IPS DF 4.7 (cell line): Measurements from ENCODE around the gene ENG.
"Not testable (repeated sequence)": the region's sequence is repeated elsewhere in the genome, so short reads cannot be mapped to it uniquely, and the experiment has no call there.

ENCODE experiments used
- DNase-seq: peaks from one replicate; pipeline ENCODE4 v3.0.0-alpha.2; 2013; ENCODE audit warnings: low spot score; ENCODE audit errors: extremely low read depth

Gene ENG

GRCh38 chr9:127846443-127847177 lies 7.8 kb downstream of the ENG start:
- DNase-seq: no peak

DNA sequence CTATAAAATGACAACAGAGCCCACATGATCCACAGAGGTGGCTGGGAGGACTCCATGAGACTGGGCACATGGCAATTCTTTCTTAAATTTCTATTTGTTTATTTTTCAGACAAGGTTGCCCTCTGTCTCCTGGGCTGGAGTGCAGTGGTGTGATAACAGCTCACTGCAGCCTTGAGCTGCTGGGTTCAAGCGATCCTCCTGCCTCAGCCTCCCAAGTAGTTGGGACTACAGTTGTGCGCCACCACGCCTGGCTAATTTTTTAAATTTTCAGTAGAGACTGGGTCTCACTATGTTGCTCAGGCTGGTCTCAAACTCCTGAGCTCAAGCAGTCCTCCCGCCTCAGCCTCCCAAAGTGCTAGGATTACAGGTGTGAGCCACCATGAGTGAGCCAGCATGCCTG lies 8.8 kb downstream of the ENG start:
- DNase-seq: not testable (repeated sequence)

- DNase-seq: peak; percentile 38
Observed at GRCh38 chr9:127844821-127845359, 9.6 kb downstream of the ENG start.

DNA sequence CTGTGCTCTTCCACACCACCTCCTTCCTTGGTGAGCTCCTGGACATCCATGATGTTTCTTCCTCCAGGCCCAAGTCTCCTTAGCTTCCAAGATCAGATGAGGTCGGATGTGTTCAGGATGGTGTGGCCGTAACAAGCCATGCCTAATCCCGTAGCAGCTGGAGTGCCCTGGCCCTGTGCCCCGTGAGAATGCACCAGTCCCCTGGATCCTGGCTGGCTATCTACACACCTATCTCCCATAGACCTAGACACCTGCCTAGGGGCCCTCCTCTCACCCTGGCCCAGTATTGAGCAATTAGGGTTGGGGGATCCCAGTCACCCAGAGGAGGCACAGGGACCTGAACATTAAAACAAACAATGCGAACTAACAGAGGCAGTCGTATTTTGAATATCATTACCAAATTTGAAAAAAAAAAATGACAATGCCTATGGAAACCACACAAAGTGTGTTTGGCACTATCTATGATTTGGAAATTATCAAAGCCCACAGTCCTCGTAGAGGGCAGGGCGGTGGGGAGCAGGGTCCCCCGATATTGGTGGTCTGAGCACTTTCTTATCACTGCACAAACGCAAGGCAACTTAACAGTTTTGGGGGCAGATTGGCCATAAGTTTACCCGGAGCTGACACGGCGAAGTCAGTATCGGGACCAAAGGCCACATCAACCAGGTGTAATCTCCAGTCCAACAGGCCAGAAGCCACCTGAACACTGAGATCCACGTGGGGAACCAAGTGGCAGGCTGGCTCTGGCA lies 13.2 kb downstream of the ENG start:
- DNase-seq: no peak

DNA sequence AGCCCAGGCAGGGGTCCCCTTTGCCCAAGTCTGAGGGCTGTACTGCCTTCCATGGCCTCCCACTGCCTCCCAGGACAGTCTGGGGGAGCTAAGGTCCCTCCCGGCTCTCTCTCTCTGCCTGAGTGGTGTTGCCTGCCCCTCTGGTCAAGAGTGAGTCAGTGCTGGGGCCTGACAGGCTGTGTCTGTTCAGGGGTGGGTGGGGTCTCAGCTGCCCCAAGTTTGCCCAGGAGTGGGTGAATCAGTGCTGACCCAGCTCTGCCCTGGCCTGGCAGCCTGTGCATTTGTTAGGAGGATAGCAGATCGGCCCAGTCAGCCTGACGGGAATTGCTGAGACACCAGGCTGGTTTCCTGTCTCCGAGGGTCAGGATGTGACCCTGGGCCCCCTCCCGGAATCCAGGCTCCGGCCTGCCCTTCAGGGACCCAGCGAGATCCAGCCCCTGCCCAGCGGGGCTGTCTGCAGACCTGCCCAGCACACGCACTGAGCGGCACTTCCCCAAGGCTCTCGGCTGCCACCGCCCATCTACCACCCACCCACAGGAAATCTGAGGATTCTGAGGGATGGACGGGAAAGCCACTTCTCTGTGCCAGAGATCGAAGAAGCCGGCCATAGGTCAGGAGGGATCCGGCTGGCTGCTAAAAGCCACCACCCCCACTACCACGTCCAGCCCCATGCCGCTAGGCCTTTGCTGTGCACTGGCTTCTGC lies 15.9 kb downstream of the ENG start:
- no peak for DNase-seq

DNA sequence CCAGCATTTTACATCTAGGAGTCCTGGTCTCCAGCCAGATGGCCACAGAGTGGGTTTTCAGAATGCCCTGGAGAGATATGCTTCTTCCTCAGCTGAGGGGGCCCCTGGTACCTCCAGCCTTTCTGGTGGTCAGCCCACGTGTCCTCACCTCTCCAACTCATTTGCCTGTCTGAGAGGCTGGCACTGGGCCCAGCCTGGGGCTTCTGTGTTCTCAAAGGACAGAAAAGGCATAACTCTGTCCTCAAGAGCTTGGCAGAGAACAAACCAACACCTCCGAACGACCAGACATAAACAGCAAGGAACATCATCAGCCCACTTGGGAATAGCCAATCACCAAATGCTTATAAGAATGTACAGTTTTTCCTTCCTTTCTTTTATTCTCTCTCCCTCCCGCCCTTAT lies 17.1 kb downstream of the ENG start:
- DNase-seq: no peak

GRCh38 chr9:127836561-127836960 lies 17.9 kb downstream of the ENG start:
- DNase-seq: not testable (repeated sequence)

GRCh38 chr9:127835991-127836516 lies 18.4 kb downstream of the ENG start:
- no peak for DNase-seq

DNA sequence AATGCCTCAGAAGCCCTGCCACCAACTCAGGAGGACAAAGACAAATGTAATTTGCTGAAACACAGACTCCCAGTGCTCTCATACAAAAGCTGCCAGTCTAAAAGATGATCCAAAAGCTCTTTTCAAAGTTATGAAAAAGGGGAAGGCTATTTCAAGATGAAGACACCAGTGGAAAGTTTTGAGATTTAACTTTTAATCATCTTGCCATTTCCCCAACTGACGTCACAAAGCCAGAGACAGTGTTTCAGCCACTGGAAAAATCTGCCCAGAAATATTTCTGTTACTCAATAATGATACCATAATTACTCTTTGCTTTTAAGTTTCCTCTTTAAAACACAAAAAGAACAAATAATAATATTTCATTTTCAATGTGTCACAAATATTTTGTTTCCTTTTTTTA lies 20.9 kb downstream of the ENG start:
- no peak for DNase-seq

- no peak for DNase-seq
Observed at GRCh38 chr9:127832248-127832647, 22.2 kb downstream of the ENG start.

- no peak for DNase-seq
Observed at GRCh38 chr9:127829205-127829906, 25.1 kb downstream of the ENG start.

DNA sequence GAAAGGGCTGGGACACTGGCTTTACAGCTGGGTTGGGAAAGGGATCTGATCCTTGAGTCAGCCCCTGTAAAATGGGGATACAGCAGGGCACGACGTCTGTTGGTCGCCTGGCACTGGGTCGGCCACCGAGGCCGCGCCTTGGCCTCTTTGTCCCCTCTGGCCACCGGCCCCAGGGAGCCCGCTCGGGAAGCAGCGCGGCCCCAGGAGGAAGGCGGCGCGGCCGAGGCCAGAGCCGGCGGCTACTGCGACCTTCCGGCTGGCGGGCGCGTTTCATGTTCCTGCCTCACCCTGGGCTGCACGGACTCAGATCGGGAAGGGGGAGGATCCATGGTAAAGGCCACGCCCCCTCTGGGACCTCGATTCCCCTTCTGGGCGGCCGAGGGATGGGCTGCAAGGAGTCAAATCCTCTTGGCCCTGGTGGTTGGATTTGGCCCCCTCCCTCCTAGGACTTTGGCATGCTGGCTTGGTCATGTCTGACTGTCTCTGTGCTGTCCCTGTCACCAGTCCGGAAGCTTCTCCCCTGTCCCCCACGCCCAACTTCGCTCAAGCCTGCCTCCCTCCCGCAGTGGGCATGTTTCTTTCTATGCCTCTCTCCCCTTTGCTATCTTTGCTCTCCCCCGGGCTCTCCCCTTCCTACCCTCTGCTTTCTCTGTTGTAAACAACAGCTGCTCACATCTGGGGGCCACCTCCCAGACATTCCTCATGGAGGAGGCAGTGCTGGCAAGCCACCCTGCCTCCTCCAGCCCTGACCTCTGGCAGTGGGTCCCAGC lies 26.0 kb downstream of the ENG start:
- DNase-seq: peak; percentile 89

DNA sequence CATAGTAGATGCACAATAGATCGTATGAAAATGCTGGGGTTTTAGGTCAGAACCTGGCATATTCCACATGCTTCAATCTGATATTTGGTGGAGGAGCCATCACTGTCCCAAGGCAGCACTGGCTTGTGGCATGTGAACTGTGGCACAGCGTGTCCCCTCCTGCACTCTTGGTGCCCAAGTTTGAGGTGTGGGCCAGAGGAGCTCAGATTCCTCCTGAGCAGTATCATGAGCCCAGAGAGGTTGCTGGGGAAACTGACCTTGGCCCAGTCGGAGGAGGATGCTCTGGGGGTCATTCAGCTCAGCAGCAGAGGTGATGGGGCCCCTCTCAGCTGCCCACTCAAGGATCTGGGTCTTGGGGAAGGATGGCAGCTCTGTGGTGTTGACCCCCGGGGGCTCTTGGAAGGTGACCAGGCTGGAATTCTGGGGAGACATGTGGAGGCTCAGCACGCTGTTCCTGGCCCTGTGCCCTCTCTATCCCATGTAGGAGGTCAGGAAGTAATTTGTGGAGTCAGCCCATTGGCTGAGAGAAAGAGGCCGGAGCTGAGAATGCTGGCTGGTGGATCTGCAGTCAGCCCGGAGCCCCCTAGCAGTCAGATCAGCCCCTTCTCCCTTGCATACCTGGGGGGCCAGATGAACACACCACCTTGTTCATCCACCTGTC lies 28.1 kb downstream of the ENG start:
- DNase-seq: no peak

DNA sequence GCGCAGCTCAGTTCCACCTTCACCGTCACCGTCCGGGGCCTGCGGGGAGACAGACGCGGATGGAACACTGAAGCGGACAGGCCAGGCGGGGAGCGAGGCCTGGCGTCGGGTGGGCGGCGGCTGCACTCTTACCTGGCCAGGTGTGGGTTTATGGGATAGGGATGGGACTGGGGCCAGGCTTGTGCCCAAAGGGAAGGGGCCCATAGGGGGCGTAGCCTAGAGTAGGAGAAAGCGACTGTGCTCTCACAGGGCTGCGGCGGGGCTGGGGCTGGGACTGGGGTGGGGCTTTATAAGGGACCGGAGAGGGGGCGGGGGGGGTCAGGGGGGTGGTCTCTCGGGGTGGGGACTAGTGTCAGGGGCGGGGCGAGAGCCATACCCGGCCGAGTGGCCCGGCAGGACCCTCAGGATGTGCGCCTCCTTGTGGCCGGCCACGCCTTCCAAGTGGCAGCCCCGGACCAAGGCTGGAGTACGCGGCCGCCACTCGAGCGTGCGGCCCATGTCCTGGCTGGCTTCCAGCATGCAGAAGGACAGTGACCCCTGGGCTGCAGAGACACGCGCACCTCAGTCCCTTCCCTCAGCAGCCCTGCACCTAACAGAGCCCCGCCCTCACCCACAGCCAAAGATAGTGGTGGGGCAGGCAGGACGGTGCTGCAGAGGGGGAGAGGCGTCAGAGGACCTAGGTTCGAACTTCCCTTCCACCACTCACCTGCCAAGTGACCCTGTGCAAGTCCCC lies 29.0 kb downstream of the ENG start:
- DNase-seq: no peak

DNA sequence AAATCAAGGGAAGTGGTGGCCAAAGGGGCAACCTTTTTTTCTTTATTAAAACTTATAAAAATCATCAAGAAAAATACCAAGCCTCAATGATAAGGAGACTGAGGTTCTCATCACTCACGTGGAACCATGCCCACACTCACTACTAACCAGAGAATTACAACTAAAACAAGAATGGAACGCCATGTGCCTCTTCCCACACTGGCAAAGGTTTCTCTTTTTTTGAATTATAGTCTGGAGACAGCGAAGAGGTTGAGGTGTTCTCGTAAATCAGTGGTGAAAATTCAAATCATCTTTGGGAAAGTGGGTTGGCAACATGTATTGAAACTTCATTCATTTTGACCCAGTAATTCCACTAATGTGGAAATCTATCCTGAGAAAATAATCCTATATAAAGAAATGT lies 32.4 kb downstream of the ENG start:
- no peak for DNase-seq

- DNase-seq: no peak
Observed at GRCh38 chr9:127818574-127818973, 35.9 kb downstream of the ENG start.

DNA sequence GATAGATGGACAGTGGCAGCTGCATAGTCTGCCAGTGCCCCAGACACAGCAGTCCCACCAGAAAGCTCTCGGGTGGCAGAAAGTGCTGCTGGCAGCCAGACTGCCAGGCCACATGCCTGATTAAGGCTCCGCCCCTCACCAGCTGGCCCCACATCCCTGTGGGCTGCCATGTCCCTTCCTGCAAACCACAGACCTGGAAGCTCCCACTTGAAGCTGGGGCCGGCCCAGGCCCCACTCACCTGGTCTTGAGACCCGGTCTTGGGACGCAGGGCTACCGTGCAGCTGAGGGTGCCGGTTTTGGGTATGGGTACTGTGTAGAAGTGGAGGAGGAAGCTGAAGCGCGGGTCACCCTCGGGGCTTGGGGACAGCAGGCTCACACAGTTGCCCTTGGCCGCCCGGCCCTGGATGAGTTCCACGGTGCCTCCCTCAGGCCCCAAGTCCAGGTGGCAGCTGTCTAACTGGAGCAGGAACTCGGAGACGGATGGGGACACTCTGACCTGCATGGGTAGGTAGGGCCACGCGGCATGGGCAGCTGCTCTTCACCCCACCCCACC lies 36.5 kb downstream of the ENG start:
- no peak for DNase-seq

- DNase-seq: no peak
Observed at GRCh38 chr9:127816728-127817127, 37.7 kb downstream of the ENG start.

GRCh38 chr9:127816362-127816725 lies 38.1 kb downstream of the ENG start:
- DNase-seq: no peak
